ENCODE measurements around the gene NR1I3. TPM values are rescaled to one million over a fixed set of nuclear protein-coding genes. Genes with fewer than 3 reads are reported as not detected.

Gene NR1I3
- polyA plus RNA-seq, 1 of the 3 experiments (the other 2 are of a cell fraction): not detected

DNA sequence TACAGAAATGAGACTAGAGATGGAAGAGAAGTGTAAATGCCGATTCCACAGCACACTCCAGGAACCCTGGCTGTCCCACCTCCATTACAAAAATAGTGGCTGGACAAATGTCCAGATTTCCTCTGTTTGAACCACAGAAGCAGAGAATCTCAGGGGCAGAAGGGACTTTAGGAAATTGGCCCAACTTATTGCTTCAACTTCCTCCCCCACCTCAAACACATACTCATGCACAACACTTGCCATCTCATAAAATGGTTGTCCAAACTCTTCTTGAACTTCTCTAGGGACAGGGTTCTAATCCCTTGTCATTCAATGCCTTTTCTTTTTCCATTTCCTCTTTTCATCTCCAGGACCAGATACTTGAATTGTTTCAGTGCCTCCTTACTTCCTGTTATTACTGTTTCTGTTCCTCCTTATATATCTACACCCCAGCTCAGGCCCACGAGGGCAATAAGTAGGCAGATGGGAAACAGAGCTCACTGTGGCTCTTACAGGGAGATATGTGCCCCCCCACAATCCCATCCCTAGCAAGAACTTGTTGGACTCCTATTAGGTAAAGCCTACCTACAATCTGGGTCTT lies 52.2 kb downstream of the NR1I3 start (continued):
- TF ChIP-seq RAD21 (IDR thresholded peaks at IDR 0.05; ENCODE audit: low read length) (no peak), RFX5 (IDR thresholded peaks at IDR 0.05; ENCODE audit: low read length) (no peak), FOXM1 (IDR thresholded peaks at IDR 0.05; ENCODE audit: low read depth) (no peak), NRF1 (IDR thresholded peaks at IDR 0.05; ENCODE audit: low read depth, low read length) (no peak), NFIC (IDR thresholded peaks at IDR 0.05; ENCODE audit: borderline replicate concordance) (no peak), ELF1 (IDR thresholded peaks at IDR 0.05) (no peak)

DNA sequence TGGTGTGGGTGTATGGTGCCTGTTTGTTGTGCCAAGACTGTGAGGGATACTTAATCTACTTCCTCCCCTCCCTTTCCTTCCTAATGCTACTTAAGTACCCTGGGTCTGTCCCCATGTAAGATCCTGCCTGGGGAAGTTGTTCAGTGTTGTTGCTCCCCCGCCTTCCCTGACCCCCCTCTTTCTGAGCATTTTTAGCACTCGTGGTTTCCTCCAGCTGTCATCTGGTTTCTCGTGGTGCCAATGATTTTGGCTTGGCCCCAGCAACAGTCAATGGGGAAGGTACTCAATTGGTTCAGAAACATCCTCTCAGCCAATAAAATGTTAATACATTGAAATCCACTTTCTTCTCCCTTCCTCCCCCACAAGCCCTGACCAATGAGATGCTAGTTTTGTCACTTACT lies 52.7 kb downstream of the NR1I3 start:
- DNase-seq: peak; percentile 45
- H3K4me3 ChIP-seq (ENCODE audit: low read depth in 2 of 2, low read length in 1 of 2): no peak overlapping the region
- no peaks in the 10 kb centered on the region for H3K36me3 ChIP-seq (replicated peaks in 1 of 2; ENCODE audit: control insufficient read depth in 1 of 2, insufficient read depth in 2 of 2, low read length in 1 of 2)
- 20% methylated on average over 3 of the region's 3 CpGs for WGBS (ENCODE audit: low lambda C conversion rate)
- H3K9me2 ChIP-seq: no peaks in the 10 kb centered on the region
- H3K79me2 ChIP-seq (ENCODE audit: insufficient read depth): no peaks in the 10 kb centered on the region
- CTCF ChIA-PET: no interaction called here
- TF ChIP-seq MXI1 (IDR thresholded peaks at IDR 0.05; ENCODE audit: low read depth, low read length): peak; percentile 84
- no peak for TF ChIP-seq FOSL2 (IDR thresholded peaks at IDR 0.05; ENCODE audit: borderline replicate concordance, low read depth)
- TF ChIP-seq RFX5 (IDR thresholded peaks at IDR 0.05; ENCODE audit: low read length): peak; percentile 96
- no peak for TF ChIP-seq TCF12 (IDR thresholded peaks at IDR 0.05)
- no peak for TF ChIP-seq RAD21 (IDR thresholded peaks at IDR 0.05; ENCODE audit: low read length)
- H3K9ac ChIP-seq: no peak overlapping the region
- H2AFZ ChIP-seq (ENCODE audit: low read depth): peak overlapping the region; percentile 43
- peaks cover 0 to 10% of the 10 kb centered on the region in 2 experiments; a peak in 3 of 4 replicates for H3K4me1 ChIP-seq (ENCODE audit: control insufficient read depth in 1 of 2, insufficient read depth in 2 of 2, low read depth in 1 of 2, low read length in 1 of 2)
- H3F3A ChIP-seq (replicated peaks; ENCODE audit: insufficient read depth): peaks cover 10% of the 10 kb centered on the region
- no peaks in the 10 kb centered on the region for H4K20me1 ChIP-seq (ENCODE audit: insufficient read depth)
- POLR2A ChIA-PET: no interaction called here
- peak overlapping the region in 1 of 2 experiments; percentile 77; a peak in 2 of 4 replicates for H3K27ac ChIP-seq (ENCODE audit: low read depth in 2 of 2, low read length in 1 of 2)
- no peak overlapping the region for H3K4me2 ChIP-seq
- no peaks in the 10 kb centered on the region for H3K9me3 ChIP-seq
- H3K27me3 ChIP-seq (ENCODE audit: insufficient read depth): no peaks in the 10 kb centered on the region

DNA sequence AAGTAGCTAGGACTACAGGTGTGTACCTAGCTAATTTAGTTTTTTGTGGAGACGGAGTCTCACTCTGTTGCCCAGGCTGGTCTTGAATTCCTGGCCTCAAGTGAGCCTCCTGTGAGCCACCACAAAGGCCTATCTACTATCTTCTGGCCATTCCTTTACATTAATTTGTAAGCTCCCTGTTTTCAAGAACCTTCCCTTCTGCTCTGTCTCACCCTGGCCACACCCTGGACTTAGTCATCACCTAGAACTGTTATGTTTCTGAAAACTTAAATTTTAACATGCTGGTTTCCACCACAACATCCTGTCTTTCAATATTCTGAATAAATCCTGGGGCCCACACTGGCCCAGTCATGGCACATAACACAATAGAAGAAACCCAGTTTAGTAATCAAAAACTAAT lies 55.8 kb downstream of the NR1I3 start:
- CTCF ChIA-PET: interaction anchor here (0.7 to 5.6 kb wide), 3 partner anchors 10 to 28 kb away, joined by 3 to 32 read pairs (median 8); partner anchors contain the start of gene PPOX
- H3K79me2 ChIP-seq (ENCODE audit: insufficient read depth): no peaks in the 10 kb centered on the region
- H3K27me3 ChIP-seq (ENCODE audit: insufficient read depth): no peaks in the 10 kb centered on the region
- POLR2A ChIA-PET: no interaction called here
- peaks cover 0 to 15% of the 10 kb centered on the region in 2 experiments; a peak in 3 of 4 replicates for H3K4me1 ChIP-seq (ENCODE audit: control insufficient read depth in 1 of 2, insufficient read depth in 2 of 2, low read depth in 1 of 2, low read length in 1 of 2)
- DNase-seq: no peak
- H3K9me2 ChIP-seq: no peaks in the 10 kb centered on the region
- H3K4me3 ChIP-seq (ENCODE audit: low read depth in 2 of 2, low read length in 1 of 2): no peak overlapping the region
- H3F3A ChIP-seq (replicated peaks; ENCODE audit: insufficient read depth): peaks cover 10% of the 10 kb centered on the region
- H2AFZ ChIP-seq (ENCODE audit: low read depth): no peak overlapping the region; the same call in 1 of the 2 replicates
- H3K9ac ChIP-seq: no peak overlapping the region
- H3K9me3 ChIP-seq: no peaks in the 10 kb centered on the region
- H4K20me1 ChIP-seq (ENCODE audit: insufficient read depth): no peaks in the 10 kb centered on the region
- WGBS (ENCODE audit: low lambda C conversion rate): 100% methylated on average over 1 of the region's 1 CpG
- H3K36me3 ChIP-seq (replicated peaks in 1 of 2; ENCODE audit: control insufficient read depth in 1 of 2, insufficient read depth in 2 of 2, low read length in 1 of 2): no peaks in the 10 kb centered on the region
- H3K27ac ChIP-seq (ENCODE audit: low read depth in 2 of 2, low read length in 1 of 2): no peak overlapping the region
- no peak overlapping the region for H3K4me2 ChIP-seq
- TF ChIP-seq MXI1 (IDR thresholded peaks at IDR 0.05; ENCODE audit: low read depth, low read length): no peak
- no peak for TF ChIP-seq GATA2 (CRISPR knock-in tag; IDR thresholded peaks at IDR 0.05)
- TF ChIP-seq, protein P1, sequence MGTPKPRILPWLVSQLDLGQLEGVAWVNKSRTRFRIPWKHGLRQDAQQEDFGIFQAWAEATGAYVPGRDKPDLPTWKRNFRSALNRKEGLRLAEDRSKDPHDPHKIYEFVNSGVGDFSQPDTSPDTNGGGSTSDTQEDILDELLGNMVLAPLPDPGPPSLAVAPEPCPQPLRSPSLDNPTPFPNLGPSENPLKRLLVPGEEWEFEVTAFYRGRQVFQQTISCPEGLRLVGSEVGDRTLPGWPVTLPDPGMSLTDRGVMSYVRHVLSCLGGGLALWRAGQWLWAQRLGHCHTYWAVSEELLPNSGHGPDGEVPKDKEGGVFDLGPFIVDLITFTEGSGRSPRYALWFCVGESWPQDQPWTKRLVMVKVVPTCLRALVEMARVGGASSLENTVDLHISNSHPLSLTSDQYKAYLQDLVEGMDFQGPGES (IDR thresholded peaks at IDR 0.05; ENCODE audit: low read depth, low read length): no peak
- TF ChIP-seq, protein P2, sequence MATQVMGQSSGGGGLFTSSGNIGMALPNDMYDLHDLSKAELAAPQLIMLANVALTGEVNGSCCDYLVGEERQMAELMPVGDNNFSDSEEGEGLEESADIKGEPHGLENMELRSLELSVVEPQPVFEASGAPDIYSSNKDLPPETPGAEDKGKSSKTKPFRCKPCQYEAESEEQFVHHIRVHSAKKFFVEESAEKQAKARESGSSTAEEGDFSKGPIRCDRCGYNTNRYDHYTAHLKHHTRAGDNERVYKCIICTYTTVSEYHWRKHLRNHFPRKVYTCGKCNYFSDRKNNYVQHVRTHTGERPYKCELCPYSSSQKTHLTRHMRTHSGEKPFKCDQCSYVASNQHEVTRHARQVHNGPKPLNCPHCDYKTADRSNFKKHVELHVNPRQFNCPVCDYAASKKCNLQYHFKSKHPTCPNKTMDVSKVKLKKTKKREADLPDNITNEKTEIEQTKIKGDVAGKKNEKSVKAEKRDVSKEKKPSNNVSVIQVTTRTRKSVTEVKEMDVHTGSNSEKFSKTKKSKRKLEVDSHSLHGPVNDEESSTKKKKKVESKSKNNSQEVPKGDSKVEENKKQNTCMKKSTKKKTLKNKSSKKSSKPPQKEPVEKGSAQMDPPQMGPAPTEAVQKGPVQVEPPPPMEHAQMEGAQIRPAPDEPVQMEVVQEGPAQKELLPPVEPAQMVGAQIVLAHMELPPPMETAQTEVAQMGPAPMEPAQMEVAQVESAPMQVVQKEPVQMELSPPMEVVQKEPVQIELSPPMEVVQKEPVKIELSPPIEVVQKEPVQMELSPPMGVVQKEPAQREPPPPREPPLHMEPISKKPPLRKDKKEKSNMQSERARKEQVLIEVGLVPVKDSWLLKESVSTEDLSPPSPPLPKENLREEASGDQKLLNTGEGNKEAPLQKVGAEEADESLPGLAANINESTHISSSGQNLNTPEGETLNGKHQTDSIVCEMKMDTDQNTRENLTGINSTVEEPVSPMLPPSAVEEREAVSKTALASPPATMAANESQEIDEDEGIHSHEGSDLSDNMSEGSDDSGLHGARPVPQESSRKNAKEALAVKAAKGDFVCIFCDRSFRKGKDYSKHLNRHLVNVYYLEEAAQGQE (IDR thresholded peaks at IDR 0.05; ENCODE audit: low read depth, low read length): no peak
- TF ChIP-seq, protein P3, sequence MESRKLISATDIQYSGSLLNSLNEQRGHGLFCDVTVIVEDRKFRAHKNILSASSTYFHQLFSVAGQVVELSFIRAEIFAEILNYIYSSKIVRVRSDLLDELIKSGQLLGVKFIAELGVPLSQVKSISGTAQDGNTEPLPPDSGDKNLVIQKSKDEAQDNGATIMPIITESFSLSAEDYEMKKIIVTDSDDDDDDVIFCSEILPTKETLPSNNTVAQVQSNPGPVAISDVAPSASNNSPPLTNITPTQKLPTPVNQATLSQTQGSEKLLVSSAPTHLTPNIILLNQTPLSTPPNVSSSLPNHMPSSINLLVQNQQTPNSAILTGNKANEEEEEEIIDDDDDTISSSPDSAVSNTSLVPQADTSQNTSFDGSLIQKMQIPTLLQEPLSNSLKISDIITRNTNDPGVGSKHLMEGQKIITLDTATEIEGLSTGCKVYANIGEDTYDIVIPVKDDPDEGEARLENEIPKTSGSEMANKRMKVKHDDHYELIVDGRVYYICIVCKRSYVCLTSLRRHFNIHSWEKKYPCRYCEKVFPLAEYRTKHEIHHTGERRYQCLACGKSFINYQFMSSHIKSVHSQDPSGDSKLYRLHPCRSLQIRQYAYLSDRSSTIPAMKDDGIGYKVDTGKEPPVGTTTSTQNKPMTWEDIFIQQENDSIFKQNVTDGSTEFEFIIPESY (IDR thresholded peaks at IDR 0.05; ENCODE audit: borderline replicate concordance, low read depth): no peak
- no peak for TF ChIP-seq RAD21 (IDR thresholded peaks at IDR 0.05; ENCODE audit: low read length)
- TF ChIP-seq TEAD4 (IDR thresholded peaks at IDR 0.05; ENCODE audit: borderline replicate concordance, insufficient read depth): no peak
- TF ChIP-seq POLR2AphosphoS5 (IDR thresholded peaks at IDR 0.05; ENCODE audit: low read depth, low read length): no peak
- no peak for TF ChIP-seq CHD2 (IDR thresholded peaks at IDR 0.05; ENCODE audit: low read length, partially characterized antibody)
- no peak for TF ChIP-seq FOSL2 (IDR thresholded peaks at IDR 0.05; ENCODE audit: borderline replicate concordance, low read depth)
- TF ChIP-seq, protein P4, sequence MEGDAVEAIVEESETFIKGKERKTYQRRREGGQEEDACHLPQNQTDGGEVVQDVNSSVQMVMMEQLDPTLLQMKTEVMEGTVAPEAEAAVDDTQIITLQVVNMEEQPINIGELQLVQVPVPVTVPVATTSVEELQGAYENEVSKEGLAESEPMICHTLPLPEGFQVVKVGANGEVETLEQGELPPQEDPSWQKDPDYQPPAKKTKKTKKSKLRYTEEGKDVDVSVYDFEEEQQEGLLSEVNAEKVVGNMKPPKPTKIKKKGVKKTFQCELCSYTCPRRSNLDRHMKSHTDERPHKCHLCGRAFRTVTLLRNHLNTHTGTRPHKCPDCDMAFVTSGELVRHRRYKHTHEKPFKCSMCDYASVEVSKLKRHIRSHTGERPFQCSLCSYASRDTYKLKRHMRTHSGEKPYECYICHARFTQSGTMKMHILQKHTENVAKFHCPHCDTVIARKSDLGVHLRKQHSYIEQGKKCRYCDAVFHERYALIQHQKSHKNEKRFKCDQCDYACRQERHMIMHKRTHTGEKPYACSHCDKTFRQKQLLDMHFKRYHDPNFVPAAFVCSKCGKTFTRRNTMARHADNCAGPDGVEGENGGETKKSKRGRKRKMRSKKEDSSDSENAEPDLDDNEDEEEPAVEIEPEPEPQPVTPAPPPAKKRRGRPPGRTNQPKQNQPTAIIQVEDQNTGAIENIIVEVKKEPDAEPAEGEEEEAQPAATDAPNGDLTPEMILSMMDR (IDR thresholded peaks at IDR 0.05): no peak
- no peak for TF ChIP-seq TCF12 (IDR thresholded peaks at IDR 0.05)
